GM21360 (cell line): ENCODE data around the gene CTU2.
A peak's percentile ranks its signal among the peaks of the same experiment; 100 is the strongest.
"Not testable (repeated sequence)": the region's sequence is repeated elsewhere in the genome, so short reads cannot be mapped to it uniquely, and the experiment has no call there.

Source experiments
- ATAC-seq: cut with Tn5 transposase; IDR thresholded peaks from one replicate; pipeline ENCODE4 v1.9.1; 2021; ENCODE audit warnings: mild to moderate bottlenecking, moderate library complexity; ENCODE audit not compliant: unreplicated experiment

The CTU2 gene

GRCh38 chr16:88706229-88706964, at the start of gene CTU2, which contains the start of gene RNF166:
TSS of gene CTU2 (plus strand) at chr16:88706503. CDS start at chr16:88706531, 28 bp downstream.
TSS of gene RNF166 (minus strand) at chr16:88706408. CDS start at chr16:88706325, 83 bp downstream.
- ATAC-seq = peak; percentile 50

DNA sequence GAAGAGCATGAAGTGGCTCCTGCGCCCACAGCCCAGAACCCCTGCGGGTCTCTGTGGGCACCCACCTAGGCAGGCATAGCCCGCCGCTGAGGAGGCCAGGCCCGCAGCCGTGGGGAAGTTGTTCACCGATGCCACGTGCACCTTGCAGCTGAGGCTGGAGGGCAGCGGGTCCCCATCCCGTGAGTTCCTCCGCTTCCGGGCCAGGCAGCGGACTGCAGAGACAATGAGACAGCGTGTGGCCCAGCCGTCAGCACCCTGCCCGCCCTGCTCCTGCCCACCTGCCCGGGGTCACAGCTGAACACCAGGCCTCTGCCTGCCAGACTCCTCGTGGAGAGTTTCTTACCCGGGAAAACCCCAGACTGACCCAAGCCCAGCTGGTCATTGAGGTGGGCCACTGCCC, 48.9 kb upstream of the CTU2 start:
- ATAC-seq = no peak

DNA sequence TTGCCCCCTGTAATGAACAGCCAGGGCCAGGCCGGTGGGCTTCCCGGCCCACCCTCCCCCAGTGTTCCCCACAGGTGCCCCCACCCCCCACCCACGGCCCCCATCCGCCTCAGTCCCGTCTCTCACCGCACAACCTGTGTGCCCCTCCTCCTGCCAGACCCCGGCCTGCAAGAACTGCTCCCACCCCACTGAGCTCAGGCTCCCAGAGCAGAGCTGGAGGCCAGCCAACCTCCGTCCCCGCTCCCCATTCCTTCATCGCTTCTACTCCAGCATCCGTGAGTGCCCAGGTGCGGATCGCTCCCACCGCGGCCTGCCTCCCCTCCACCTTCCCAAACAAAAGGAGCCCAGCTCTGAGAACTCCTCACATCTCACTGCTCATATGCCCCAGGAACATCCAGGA, 47.6 kb upstream of the CTU2 start:
- ATAC-seq = no peak

DNA sequence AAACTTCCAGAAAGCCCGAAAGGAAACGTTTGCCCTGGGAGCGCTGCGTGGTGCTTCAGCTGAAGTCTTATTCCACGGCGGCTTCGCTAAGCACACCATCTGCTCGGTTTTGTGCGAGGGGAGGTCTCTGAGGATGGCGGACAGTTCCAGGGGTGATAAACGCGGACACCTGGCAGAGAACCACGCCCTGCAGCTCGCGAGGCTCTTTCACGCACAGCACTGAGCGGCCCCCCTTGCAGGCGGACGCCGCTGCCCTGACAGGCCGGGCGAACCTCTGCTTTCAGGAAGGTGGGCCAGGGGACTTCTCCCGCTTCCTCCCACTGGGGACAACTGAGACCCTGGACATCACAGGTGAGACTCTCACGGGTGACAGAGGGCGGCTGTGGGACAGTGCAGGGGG, 47.1 kb upstream of the CTU2 start:
- no peak for ATAC-seq

- ATAC-seq = no peak
These were observed 44.8 kb upstream of the CTU2 start for GRCh38 chr16:88661468-88661867.

GRCh38 chr16:88662222-88662842, 44.0 kb upstream of the CTU2 start:
- peak; percentile 15 for ATAC-seq

DNA sequence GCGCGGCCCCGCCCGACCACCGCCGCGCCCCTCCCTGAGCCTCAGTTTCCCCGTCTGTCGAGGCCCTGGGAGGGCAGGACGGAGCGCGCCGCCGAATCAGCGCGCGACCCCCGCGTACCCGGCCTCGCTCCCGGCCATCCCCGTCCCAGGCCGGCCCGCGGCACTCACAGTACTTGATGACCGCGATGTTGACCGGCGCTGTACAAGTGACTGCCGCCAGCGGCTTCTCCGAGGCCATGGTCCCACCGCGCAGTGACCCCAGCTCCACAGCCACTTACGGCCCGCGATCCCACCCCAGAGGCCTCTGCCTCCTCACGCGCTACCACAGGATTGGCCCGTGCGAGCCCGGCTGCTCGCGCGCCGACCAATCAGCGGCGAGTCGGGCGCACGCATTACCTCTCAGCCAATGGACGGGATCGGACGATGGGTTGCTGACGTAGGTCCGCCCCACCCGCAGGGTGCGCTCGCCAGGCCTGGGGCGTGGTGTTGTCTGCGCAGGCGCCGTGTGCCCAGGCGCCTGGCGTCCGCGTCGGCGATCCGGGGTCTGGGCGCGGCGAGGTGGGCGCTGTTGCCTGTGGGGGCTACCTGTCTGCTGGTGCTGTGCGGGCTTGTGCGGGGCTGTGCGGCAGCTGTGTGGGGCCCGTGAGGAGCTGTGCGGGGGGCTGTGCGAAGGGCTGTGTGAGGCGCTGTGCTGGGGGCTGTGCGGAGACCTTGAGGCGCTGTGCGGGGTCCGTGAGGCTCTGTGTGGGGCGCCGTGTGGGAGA, 43.3 kb upstream of the CTU2 start, which contains the start of gene MVD:
Gene MVD, minus strand, starts transcription at position 249 of the 764 bp plus-strand sequence. Its CDS starts 11 bp downstream, at position 238.
- ATAC-seq = peak; percentile 89

DNA sequence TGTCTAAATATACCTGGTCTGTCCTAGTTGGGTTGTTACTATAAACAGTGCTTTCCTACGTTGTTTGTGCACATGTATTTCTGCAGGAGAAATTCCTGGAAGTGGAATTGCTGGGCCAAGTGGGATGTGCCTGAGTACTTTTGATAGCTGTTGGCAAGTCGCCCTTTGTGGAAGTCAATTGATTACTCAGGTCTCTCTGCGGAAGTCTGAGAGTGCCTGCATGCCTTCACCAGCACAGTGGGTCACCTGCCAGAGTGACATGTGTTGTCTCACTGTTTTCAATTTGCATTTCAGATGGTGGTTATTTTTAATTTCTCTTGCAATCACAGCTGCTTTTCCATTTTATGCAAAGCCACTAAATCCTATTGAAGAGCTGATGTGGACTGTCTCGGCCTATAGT, 41.2 kb upstream of the CTU2 start:
- no peak for ATAC-seq

DNA sequence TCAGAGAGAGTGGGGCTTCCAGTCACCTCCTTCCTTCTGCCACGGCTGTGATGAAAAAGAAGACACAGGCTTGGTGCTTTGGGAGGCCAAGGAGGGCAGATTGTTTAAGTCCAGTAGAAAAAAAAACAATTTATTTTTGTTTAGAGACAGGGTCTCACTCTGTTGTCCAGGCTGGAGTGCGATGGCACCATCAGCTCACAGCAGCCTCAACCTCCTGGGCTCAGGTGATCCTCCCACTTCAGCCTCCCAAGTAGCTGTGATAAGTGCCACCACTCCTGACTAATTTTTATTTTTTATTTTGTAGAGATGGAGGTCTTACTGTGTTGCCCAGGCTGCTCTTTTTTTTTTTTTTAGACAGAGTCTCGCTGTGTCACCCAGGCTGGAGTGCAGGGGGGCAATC, 40.7 kb upstream of the CTU2 start:
- ATAC-seq = no peak

GRCh38 chr16:88667461-88667860, 38.8 kb upstream of the CTU2 start:
- ATAC-seq = no peak

DNA sequence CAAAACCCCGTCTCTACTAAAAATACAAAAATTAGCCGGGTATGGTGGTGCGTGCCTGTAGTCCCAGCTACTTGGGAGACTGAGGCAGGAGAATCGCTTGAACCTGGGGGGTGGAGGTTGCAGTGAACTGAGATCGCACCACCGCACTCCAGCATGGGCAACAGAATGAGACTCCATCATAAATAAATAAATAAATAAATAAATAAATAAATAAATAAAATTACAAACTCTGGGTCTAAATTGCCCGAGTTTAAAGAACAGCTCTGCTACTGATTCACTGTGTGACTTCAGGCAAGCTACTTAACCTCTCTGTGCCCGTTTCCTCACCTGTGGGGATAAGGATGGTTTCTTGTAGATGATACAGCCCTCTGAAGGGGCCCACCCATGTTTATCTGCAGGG, 36.8 kb upstream of the CTU2 start:
- ATAC-seq = not testable (repeated sequence)

DNA sequence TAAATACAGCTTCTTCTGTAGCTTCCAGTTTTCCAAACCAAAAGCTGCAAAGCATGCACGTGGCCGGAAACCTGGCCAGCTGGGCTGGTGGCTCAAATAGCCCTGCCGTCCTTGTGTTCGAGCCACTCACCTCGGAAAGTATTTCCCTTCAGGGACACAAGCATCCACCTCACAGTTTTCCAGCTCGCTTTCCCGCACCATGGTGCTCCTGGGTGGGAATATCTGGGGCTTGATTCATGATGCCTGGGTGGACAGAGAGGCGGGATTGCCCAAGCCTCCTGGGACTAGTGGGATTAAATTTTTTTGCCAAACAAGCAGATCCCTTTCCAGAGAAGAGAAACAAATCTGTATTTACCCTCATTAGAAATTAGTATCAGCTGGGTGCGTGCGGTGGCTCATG, 36.3 kb upstream of the CTU2 start:
- ATAC-seq = no peak

GRCh38 chr16:88671806-88672205, 34.5 kb upstream of the CTU2 start:
- ATAC-seq = no peak

DNA sequence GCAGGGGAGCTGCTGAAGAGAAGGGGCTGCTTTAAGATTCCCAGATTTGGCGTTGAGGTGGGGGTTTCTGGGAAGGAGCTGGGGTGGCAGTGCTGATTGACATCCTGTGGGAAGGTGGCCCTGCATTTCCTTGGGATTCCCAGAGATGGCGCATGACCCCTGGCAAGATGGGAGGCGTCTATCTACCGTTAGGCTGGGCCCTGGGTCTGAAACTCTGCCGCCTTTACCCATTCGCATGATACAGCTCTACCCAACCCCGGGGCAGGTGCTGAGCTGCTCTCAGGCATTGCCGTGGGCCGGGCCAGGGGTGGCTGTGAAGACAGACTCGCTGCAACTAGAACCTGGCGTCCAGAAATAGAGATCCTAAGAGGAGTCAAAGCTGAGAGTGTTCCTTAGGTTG, 33.5 kb upstream of the CTU2 start:
- no peak for ATAC-seq

- ATAC-seq = no peak
These were observed 32.5 kb upstream of the CTU2 start for GRCh38 chr16:88673716-88674379.

DNA sequence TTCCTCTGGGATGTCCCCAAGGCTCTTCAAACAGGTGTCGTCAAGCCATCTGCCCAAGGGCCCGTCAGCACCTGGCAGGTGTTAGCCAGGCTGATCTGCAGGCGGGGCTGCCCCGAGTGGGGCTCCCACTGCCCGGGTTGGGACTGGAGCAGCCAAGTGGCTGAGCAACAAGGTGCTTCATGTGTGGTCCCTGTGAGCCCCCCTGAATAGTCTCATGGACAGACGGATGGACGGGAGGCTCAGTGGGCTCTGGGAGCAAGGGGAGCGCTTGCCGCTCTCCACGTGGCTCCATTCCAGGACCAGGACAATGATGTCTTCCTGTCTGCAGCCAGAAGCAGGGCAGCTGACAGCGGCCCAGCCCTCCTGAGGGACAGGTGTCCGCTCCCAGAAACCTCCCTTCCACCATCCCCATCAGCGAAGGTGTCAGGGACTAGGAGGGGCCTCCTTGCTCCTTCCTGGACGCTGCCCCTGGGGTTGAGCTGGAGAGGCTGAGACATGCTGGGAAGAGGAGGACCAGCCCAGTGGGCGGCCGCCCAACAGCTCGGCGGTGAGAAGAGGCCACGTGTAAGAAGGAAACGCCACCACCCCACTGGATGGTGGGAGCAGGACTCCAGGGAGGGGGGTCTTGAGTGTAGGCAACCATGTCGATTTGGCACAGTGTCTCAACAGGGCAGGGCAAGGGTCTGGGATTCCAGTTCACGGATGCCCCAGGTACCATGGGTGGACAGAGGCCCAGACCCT, 29.6 kb upstream of the CTU2 start:
- no peak for ATAC-seq

GRCh38 chr16:88677721-88678120, 28.6 kb upstream of the CTU2 start:
- ATAC-seq = no peak

- ATAC-seq = no peak
These were observed 27.9 kb upstream of the CTU2 start for GRCh38 chr16:88678224-88678979.

DNA sequence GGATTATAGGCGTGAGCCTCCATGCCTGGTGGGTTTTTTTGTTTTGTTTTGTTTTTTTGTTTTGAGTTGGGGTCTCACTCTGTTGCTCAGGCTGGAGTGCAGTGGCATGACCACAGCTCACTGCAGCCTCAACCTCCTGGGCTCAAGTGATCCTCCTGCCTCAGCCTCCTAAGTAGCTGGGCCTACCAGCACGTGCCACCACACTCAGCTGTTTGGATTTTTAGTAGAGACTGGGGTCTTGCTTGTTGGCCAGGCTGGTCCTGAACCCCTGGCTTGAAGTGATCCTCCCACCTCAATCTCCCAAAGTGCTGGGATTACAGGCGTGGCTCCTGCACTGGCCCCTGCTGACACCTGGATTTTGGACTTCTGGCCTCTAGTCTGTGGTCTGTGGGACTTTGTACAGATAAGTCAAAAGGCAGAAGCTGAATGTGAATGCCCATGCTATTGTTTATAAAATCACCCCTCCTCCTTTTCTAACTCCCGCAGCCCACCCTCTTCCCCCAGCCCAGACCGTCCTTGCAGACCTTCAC, 25.7 kb upstream of the CTU2 start:
- ATAC-seq = no peak
